22Rv1 (cell line): ENCODE measurements around the gene ZBTB4.
"Not testable (repeated sequence)": the region's sequence is repeated elsewhere in the genome, so short reads cannot be mapped to it uniquely, and the experiment has no call there.

ENCODE experiments used
- H3K27ac ChIP-seq: fragments of 450-650 bp; 2 replicates; pipeline ENCODE4 v1.5.1; 2017
- ZFX ChIP-seq: fragments of 450-650 bp; IDR thresholded peaks from 2 replicates; pipeline ENCODE4 v1.6.1; 2017; ENCODE audit warnings: antibody characterized with exemption, borderline replicate concordance
- TF ChIP-seq, protein P1 (sequence below): fragments of 450-650 bp; IDR thresholded peaks from 2 replicates; pipeline ENCODE4 v1.5.1; 2017; ENCODE audit warnings: mild to moderate bottlenecking

The ZBTB4 gene

GRCh38 chr17:7476494-7476893 is 2.9 kb downstream of the ZBTB4 start:
- peak overlapping the region; percentile 25; the same call in 1 of the 2 replicates for H3K27ac ChIP-seq
- TF ChIP-seq, protein P1, sequence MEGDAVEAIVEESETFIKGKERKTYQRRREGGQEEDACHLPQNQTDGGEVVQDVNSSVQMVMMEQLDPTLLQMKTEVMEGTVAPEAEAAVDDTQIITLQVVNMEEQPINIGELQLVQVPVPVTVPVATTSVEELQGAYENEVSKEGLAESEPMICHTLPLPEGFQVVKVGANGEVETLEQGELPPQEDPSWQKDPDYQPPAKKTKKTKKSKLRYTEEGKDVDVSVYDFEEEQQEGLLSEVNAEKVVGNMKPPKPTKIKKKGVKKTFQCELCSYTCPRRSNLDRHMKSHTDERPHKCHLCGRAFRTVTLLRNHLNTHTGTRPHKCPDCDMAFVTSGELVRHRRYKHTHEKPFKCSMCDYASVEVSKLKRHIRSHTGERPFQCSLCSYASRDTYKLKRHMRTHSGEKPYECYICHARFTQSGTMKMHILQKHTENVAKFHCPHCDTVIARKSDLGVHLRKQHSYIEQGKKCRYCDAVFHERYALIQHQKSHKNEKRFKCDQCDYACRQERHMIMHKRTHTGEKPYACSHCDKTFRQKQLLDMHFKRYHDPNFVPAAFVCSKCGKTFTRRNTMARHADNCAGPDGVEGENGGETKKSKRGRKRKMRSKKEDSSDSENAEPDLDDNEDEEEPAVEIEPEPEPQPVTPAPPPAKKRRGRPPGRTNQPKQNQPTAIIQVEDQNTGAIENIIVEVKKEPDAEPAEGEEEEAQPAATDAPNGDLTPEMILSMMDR, result no peak
- no peak for TF ChIP-seq ZFX

GRCh38 chr17:7475764-7476422 is 3.5 kb downstream of the ZBTB4 start:
- H3K27ac ChIP-seq, result peak overlapping the region; percentile 25; the same call in 1 of the 2 replicates
- no peak for TF ChIP-seq ZFX
- TF ChIP-seq, protein P1, result no peak

GRCh38 chr17:7474767-7475166 is 4.7 kb downstream of the ZBTB4 start:
- H3K27ac ChIP-seq, result not testable (repeated sequence)

GRCh38 chr17:7471729-7472128 is 7.7 kb downstream of the ZBTB4 start:
- H3K27ac ChIP-seq, result no peak overlapping the region
- TF ChIP-seq, protein P1, result no peak
- TF ChIP-seq ZFX, result no peak

- H3K27ac ChIP-seq, result not testable (repeated sequence)
Observed at GRCh38 chr17:7470457-7470973, 8.9 kb downstream of the ZBTB4 start.

DNA sequence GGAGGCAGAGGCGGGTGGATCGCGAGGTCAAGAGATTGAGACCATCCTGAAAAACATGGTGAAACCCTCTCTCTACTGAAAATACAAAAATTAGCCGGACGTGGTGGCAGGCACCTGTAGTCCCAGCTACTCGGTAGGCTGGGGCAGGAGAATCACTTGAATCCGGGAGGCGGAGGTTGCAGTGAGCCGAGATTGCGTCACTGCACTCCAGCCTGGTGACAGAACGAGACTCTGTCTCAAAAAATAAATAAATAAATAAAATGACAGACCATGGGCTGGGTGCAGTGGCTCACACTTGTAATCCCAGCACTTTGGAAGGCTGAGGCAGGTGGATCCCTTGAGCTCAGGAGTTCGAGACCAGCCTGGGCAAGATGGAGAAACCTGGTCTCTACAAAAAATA is 9.6 kb downstream of the ZBTB4 start:
- H3K27ac ChIP-seq, result not testable (repeated sequence)

GRCh38 chr17:7468804-7469389 is 10.5 kb downstream of the ZBTB4 start:
- no peak overlapping the region for H3K27ac ChIP-seq

DNA sequence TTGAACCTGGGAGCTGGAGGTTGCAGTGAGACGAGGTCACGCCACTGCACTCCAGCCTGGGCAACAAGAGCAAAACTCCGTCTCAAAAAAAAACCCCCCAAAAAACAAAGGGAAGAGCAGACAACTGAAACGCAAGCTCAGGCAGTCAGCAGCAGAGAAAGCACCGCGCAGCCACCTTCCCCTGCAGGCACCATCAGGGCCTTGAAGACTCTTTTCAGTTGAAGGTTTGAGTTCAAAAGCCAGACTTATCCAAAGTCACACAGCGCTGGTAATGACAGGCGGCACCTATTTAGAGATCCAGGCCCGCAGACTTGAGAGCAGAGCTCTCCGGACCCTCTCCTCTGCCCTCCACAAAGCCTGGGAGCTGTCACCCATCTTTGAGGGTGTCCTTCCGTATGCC is 11.1 kb downstream of the ZBTB4 start:
- no peak overlapping the region for H3K27ac ChIP-seq
- no peak for TF ChIP-seq ZFX
- TF ChIP-seq, protein P1, result no peak

More at GRCh38 chr17:7468804-7469389, 10.5 kb downstream of the ZBTB4 start:
- TF ChIP-seq, protein P1, result no peak
- no peak for TF ChIP-seq ZFX

- H3K27ac ChIP-seq, result peak overlapping the region; percentile 15; the same call in 1 of the 2 replicates
- TF ChIP-seq ZFX, result no peak
- TF ChIP-seq, protein P1, result no peak
Observed at GRCh38 chr17:7467498-7467897, 11.9 kb downstream of the ZBTB4 start.
